GM10847 (cell line): ENCODE data around the gene FYB1.

Experiments used
- POLR2A ChIP-seq: IDR thresholded peaks from 2 replicates; pipeline ENCODE4 v1.6.1; 2011; ENCODE audit not compliant: insufficient read length; ENCODE audit errors: extremely low read depth

FYB1 gene

DNA sequence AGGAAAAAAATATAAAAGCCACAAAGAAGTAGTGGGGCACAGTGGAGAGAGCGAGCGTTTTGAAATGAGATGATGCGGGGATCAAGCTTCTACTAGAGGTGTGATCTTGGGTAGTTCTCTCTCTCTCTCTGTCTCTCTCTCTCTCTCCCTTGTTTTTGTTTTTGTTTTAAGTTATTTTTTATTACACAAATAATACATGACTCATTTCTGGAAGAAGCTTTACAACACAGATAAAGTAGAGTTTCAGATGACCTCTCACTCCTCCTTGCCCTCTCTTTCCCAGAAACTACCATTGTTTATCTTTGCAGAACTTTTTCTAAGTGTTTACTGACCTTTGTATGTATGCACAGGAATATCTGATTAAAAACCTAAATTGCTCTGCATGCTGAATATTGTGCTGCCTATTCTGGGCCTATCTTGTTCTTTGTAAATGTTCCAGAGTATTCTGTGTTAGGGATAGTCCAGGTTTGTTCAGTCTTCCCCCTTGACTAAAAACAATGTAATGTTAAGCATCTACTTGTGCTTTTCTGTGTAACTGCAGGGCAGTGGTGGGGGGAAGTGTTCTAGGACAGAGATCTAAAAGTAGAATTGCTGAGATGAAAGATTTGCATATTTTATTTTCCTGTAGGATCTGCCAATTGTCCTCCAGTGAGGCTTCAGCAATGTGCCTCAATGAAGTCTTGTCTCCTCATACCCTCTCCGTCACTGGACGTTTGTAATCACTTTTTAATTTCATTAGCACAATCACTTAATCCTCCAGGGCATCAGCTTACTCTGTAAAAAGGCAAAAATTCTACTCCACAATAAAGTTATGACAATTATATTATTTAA lies 52.0 kb downstream of the FYB1 start:
- no peak for TF ChIP-seq POLR2A

DNA sequence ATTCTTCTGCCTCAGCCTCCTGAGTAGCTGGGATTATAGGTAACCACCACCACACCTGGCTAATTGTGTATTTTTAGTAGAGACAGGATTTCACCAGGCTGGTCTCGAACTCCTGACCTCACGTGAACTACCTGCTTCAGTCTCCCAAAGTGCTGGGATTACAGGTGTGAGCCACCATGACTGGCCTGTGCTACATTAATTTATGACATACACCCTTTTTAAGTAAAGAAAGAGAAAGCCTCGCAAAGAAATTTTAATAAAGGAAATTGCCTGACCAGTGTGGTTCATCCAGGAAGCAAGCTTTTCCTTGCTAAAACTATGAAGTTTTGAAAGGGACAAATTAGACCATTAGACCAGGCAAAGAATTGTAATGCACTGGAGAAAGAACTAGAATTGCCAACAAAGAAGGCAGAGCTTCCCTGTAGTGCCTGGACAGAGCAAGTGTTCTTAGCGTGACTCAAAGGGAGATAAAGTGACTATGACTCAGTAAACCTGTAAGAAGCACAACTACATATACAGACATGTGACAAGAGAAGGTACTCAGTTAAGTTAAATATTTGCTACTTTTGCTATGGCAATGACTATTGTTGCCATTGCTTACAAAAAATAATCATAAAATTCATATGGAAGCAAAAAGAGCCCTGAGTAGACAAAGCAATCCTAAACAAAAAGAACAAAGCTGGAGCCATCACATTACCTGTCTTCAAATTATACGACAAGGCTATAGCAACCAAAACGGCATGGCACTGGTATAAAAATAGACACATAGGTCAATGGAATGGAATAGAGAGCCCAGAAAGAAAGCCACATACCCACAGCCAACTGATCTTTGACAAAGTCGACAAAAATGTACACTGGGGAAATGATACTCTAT lies 54.6 kb downstream of the FYB1 start:
- no peak for TF ChIP-seq POLR2A

DNA sequence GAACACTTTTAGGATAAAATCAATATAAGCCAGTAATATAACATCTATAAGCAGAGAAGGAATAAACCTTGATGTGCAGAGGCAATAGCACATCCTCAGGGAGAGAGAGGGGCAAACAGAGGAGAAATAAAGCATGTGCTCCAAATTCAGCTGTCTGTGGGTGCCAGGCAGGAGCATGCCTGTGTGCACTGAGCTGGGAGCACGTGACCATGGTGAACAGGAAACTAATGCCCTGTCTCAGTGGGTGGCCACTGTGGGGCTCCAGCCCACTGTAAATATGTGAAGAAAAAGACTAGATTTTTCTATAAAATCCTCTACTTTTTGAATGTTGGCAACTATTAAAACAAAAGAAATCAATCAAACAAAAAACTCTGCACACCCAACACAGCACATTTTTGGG lies 55.3 kb downstream of the FYB1 start:
- no peak for TF ChIP-seq POLR2A

DNA sequence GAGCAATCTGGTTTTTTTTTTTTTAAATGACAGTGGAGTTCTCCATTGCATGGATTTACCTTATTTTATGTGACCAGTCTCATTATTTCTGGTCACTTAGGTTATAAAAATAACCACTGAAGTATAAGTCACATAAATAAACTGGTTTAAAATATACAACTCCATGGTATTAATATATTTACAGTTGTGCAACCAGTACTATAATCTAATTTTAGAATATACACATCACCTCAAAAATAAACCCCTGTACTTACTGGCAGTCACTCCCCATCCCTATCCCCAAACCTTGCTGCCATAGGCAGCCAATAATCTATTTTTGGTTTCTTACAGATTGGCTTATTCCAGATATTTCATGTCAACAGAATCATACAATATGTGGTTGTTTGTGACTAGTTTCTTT lies 57.8 kb downstream of the FYB1 start:
- TF ChIP-seq POLR2A = no peak

DNA sequence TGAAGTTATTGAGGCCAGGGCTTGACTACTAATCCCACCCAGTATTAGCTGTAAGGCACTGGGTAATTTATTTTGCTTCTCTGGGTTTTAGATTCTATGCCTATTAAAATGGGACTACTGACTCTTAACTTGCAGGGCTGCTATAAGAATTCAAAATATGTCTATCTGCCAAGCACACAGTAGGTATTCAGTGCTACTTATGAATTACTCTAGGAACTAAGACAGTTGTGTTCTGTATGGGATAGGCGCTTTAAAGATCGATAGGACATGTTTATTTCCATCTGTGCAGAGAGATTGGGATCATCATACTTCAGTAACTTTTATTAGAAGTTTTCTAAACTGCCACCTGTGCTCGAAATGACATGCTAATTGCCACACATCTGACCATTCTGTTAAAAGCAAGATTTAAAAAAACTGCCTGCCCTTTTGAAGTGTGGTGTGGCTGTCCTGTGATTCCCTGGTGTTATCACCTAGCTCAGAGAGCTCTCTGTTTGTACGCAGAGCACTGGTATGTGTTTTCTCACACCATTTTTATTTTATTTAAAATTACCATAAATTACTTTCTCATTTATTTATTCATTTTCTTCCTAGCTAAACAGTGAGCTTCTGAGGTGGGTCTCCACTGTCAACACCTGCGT lies 58.7 kb downstream of the FYB1 start:
- TF ChIP-seq POLR2A = no peak

GRCh38 chr5:39159811-39160490 lies 59.4 kb downstream of the FYB1 start:
- no peak for TF ChIP-seq POLR2A

GRCh38 chr5:39158786-39159185 lies 60.6 kb downstream of the FYB1 start:
- no peak for TF ChIP-seq POLR2A

- no peak for TF ChIP-seq POLR2A
These were observed 61.2 kb downstream of the FYB1 start for GRCh38 chr5:39158127-39158593.

DNA sequence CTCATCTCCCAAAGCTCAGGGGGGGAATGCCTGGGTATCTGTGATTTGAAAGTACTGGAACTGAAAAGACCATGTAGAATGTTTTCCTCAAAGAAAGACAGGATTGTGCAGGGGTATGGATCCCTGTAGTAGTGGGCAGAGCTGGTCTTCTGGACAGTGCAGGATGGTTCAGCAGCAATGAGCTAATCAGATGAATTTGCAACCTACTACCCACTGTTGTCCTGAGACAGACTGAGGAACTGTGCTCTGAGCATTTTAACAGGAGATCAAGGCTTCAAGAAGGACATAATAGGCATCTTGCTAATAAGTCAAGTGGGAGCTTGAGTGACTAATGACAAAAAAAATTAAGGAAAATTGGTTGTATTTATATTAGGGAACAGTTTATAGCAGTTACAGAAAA lies 61.7 kb downstream of the FYB1 start:
- no peak for TF ChIP-seq POLR2A

- TF ChIP-seq POLR2A = no peak
These were observed 63.3 kb downstream of the FYB1 start for GRCh38 chr5:39156082-39156481.

DNA sequence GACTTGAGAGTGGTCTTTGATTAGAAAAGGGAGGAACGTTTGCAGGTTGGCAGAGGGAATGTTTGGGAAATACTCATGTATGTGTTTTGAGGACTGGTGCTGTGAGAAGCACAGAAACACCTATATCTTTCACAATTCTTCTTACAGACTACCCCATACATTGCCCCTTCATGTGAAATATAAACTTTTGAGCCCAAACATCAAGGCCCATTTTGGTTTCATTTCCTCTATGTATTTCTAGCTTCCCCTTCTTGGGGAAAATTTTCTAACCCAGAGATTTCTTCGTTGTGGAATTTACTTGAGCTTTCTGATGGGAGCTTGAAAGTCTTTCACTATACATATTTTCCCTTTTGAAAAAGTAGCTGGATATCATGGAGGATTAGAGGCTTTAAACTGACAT lies 67.6 kb downstream of the FYB1 start:
- TF ChIP-seq POLR2A = no peak

- TF ChIP-seq POLR2A = no peak
These were observed 69.4 kb downstream of the FYB1 start for GRCh38 chr5:39149966-39150365.

- TF ChIP-seq POLR2A = no peak
These were observed 70.3 kb downstream of the FYB1 start for GRCh38 chr5:39148983-39149534.

DNA sequence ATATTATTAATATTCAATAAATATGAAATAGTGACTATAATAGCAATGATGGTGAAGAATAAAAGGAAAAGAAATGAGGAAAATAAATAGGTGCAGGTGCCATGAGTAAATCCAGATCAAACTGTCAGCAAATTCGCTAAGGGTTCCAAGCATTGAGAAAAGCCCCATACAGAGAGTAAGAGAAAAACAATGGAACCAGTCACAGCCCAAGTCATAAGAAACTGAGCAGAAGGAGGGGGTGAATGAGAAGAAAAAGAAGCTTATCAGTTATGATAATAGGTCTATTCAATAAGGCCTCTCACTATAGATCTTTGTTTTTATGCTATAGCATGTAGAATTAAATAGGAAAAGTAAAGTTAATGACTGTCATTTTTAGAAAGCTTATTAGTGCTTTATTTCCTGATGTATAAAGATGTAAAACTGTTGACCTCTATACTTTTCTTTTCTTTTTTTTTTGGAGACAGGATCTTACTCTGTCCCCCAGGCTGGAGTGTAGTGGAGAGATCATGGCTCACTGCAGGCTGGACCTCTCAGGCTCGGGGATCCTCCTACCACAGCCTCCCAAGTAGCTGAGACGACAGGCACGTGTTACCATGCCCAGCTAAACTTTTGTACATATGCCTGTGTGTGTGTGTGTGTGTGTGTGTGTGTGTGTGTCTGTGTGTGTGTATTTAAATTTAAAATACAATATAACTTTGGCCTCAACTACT lies 72.4 kb downstream of the FYB1 start:
- no peak for TF ChIP-seq POLR2A
